SK-N-MC (cell line): ENCODE results near the gene PBLD.

Experiments used
- EZH2 ChIP-seq: fragments of 200-600 bp; sonication (generic); IDR thresholded peaks from one replicate; pipeline ENCODE4 v1.6.1; 2017; ENCODE audit warnings: antibody characterized with exemption
- FOXP2 ChIP-seq: optimal IDR thresholded peaks from 2 replicates; pipeline ENCODE3; 2011; ENCODE audit warnings: mild to moderate bottlenecking, moderate library complexity; ENCODE audit not compliant: insufficient read depth; ENCODE audit errors: extremely low read length, control extremely low read depth
- POLR2AphosphoS5 ChIP-seq: IDR thresholded peaks from 2 replicates; pipeline ENCODE4 v1.6.1; 2012; ENCODE audit warnings: mild to moderate bottlenecking, low read depth, low read length, borderline replicate concordance

GRCh38 chr10:68310531-68310930, 22.2 kb downstream of the PBLD start:
- no peak for TF ChIP-seq POLR2AphosphoS5
- no peak for TF ChIP-seq EZH2
- TF ChIP-seq FOXP2 = no peak
